ENCODE data around the gene TRIM50.

DNA sequence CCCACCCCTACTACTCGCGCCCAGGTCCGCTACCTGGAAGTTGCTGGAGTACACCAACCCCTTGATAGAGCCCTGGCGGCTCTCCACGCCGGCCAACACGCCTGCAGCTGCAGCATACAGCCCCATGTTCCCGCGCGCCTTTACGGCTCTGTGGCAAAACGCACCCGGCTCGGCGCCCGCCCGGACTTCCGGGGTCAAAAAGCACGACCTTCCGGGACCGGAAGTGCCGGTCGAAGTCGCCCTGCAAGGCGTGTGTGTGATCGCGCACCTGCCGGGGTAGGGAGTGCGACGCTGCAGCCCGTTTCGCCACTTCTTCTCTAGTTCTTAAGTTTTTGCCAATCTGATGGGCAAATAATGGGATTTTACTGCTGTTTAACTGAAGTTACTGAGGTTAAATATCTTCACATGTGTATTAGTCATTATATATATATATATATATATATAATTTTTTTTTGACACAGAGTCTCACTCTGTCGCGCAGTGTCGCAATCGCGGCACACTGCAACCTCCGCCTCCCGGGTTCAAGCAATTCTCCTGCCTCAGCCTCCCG, 19.1 kb downstream of the TRIM50 start, which contains the start of gene NSUN5:
- TF ChIP-seq CREB1 (IDR thresholded peaks at IDR 0.05; ENCODE audit: low read depth) (peak; percentile 24; the same call in 1 of the 2 replicates), ZBTB7A (IDR thresholded peaks at IDR 0.05; ENCODE audit: low read depth) (no peak), RAD21 (IDR thresholded peaks at IDR 0.05; ENCODE audit: low read depth) (no peak), YY1 (IDR thresholded peaks at IDR 0.05; ENCODE audit: low read depth) (peak; percentile 81), CEBPB (IDR thresholded peaks at IDR 0.05) (no peak; the same call in 1 of the 2 replicates)
